Neural progenitor cell (in vitro differentiated cells): Measurements from ENCODE around the gene SLC41A3.

Source experiments
- CTCF ChIP-seq: fragments of 200-600 bp; sonication (generic); IDR thresholded peaks from 2 replicates; pipeline ENCODE4 v1.5.1; 2017; ENCODE audit warnings: antibody characterized with exemption, mild to moderate bottlenecking
- EZH2 ChIP-seq: fragments of 200-600 bp; sonication (generic); IDR thresholded peaks from 2 replicates; pipeline ENCODE4 v1.6.1; 2017; ENCODE audit warnings: antibody characterized with exemption, mild to moderate bottlenecking, moderate library complexity

GRCh38 chr3:126064627-126065258, 19.2 kb downstream of the SLC41A3 start:
- TF ChIP-seq CTCF, result no peak
- no peak for TF ChIP-seq EZH2
